Cerebellar cortex (tissue), 1 donor: ENCODE data around the gene SPECC1.

Experiments used
- DNase-seq: peaks from one replicate; pipeline ENCODE4 v3.0.0-alpha.2; 2015; ENCODE audit warnings: low spot score

Gene SPECC1

GRCh38 chr17:20273741-20274500 lies 264.8 kb downstream of the SPECC1 start:
- no peak for DNase-seq

DNA sequence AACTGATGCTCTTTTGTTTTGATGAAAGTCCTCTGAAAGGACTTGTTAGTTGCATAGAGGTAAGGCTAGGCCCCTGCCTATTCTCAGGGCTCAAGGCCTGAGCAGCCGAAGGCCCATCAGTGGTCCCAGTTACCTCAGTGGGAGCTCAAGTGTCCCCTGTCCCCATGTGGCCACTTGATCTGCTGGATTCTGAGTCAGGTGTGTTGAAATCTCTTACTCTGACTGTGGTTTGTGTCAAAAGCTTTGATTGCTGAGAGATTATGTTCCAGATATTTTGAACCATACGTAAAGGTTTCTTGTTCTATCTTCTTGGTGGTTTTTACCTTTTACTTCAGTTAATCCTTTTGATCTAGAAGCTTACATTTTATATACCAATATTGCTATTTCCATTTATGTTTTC lies 266.5 kb downstream of the SPECC1 start:
- no peak for DNase-seq

DNA sequence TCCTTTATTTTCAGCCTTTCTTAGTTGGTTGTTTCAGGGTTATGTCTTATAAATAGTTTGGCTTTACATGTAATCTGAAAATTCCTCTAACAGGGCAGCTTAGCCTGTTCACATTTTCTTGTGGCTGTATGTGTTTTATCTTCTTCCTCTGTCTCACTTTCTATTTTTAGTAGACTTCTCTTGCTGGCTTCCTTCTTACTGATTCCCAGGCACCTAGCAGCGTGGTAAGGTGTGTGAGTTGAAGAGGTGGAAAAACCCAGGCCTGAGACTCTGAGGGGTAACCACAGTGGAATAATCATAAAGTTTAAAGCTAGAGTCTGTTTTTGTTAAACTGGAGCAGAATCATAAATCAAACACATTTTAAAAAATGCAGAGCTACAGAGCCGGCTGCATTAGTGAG lies 267.3 kb downstream of the SPECC1 start:
- DNase-seq = no peak

DNA sequence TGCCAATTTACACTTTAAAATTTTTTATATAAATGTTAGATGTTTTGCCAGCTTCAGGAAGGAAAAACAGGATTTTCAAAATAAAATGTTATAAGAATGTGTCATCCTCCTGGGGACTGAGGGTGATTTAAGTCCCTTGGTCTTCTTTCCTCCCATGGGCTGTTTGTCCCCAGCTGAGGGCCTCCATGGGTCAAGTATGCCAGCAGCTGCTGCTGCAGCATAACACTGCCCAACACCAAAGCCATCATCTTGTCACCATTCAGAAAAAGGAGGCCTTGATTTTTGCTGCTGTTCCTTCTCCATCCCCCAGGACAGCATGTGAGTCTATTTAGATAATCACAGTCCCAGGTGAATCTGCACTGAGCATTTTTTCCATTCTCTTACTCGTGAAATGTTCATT lies 269.6 kb downstream of the SPECC1 start:
- DNase-seq = no peak

GRCh38 chr17:20279631-20280030 lies 270.5 kb downstream of the SPECC1 start:
- no peak for DNase-seq

DNA sequence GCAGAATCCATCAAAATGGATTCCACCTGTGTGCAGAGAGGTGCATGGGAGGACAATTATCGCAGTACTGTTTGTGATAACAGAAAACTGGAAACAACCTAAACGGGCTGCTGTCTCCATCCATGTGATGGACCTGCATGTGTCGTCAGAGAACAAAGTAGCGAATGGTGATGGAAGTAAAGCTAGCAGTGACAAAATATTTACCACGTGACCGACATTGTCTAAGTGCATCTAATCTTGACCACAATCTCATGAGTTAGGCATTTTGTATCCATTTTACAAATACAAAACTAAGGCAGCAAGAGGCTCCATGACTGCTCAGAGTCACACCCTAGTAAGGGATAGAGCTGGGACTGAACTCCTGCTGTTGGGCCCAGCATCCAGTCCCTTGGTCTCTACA lies 270.9 kb downstream of the SPECC1 start:
- no peak for DNase-seq

- no peak for DNase-seq
Observed at GRCh38 chr17:20280851-20281250, 271.7 kb downstream of the SPECC1 start.

DNA sequence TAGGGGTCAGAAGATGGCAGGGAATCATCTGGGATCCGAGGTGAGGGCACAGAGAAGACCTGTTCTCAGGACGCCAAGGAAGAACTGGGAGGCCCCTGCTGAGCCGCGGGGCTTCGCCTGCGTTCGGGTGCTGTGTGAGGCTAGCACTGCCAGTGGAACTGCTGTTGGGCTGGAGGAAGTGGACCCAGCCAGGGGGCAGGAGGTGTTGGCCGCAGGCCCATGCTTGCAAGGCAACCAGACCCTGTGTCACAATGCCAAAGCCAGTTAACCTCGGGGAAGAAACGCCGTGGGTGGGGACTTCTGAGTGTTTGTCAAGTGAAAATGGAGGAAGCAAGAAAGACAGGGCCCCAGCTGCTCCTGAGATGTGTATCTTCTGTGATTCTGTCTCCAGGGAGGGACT lies 272.7 kb downstream of the SPECC1 start:
- DNase-seq = no peak

DNA sequence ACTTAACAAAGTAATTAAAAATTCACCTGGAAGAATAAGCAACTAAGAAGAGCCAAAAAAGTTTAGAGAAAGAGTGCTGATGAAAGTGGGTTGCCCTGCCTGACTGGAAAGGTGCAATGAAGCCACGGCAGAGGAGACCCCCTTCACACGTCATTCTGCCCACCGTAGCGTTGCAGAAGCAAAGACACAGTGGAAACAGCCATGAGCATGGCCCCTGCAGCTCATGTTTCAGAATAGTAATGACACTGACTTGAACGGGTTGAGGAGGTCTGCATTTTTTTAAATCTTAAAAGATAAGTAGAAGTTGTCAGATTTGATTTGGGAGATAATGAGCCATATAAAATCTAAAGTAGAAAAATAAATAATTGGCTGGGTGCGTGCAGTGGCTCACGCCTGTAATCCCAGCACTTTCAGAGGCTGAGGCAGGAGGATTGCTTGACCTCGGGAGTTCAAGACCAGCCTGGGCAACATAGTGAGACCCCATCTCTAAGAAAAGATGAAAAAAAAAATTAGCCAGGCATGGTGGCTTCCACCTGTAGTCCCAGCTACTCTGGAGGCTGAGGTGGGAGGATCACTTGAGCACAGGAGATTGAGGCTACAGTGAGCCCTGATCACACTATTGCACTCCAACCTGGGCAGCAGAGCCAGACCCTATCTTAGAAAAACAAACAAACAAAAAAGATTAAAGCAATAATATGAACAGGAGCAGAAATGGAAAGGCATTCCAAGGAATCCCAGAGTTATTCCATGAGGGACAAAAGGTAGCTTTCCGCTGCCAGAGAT lies 273.6 kb downstream of the SPECC1 start:
- no peak for DNase-seq

DNA sequence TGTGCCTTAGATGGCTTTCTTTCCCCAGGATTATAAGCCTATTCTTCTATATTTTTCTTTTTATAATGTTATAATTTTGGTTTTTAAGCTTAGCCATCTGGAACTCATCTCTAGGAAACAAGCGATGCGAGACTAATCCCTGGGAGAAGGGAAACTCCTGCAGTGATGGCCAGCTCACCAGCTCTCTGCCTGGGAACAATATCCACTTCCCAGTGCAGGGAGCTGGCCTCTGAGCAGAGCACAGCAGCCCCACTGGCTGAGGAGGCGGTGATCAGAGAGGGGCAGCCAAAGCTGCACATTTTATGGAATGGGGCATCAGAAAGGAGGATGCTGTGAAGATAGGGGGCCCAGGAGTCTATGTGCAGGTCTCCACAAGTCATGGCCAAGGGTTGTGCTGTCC lies 274.9 kb downstream of the SPECC1 start:
- no peak for DNase-seq

DNA sequence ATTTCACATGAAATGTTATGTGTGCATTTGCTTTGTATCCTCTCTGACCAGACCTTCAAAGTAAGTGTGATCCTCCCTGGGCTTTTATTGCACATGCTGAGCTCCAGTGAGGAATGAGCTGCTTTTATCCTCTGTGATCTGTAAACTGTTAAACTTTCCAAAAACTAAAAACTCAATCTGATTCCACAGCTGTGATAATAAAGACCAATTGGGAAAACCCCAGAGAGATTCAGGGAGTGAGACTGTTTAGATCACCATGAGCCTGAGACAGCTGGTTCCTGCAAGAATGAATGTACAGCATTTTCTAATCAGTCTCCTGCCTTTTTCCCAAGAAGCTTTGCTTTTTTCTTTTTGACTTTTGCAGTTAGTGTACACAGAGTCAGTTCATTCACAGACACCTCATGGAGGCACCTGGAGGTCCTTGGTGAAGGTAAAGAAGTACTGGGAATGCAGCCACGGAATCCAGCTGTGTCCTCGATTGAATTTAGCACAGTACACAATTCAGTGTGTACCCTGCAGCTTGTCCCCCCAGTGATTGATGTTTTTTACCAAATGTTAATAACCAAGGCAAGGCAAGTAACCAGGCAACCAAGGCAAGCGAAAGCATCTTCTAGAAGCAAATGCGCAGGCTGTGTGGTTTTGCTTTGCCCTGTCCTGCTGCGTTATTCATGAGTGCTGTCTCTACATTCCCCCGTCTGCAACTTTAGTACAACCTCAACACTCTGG lies 275.6 kb downstream of the SPECC1 start:
- no peak for DNase-seq

DNA sequence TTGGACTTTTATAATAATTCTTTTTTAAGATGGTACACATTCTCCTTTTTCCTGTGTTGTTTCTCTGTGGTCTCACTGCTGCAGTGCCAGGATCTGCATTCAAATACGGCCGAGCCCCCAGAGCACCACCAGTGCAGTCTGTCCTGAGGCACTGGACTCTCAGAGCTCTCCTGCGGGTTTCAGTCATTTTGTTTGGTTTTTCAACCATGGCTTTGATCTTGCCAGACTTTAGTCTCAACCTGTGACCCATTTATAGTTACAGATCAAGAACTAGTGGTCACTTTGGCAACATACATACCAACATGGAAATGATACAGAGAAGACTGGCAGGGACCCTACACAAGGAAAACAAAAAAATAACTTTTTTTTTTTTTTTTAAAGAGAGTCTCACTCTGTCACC lies 280.8 kb downstream of the SPECC1 start:
- no peak for DNase-seq

GRCh38 chr17:20291853-20292252 lies 282.7 kb downstream of the SPECC1 start:
- no peak for DNase-seq

DNA sequence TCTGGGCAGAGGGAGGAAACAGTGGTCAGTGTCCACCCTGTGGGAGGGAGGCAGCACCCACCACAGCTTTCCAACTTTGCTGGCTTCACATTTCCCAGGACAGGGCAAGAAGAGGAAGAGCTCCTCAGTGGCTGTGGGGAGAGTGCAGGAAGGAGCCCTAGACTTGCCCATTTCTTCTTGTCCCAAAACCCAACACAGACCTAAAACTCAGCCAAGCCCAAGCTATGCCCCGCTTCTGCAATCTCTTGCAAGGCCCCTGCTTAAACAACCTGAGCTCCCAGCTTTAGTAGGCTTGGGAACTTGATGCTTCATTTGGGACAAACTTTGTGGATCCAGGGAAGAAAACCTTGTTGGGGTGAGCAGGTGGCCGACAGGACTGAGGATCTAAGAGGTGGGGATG lies 284.3 kb downstream of the SPECC1 start:
- no peak for DNase-seq

- DNase-seq = no peak
Observed at GRCh38 chr17:20294120-20294519, 285.0 kb downstream of the SPECC1 start.

DNA sequence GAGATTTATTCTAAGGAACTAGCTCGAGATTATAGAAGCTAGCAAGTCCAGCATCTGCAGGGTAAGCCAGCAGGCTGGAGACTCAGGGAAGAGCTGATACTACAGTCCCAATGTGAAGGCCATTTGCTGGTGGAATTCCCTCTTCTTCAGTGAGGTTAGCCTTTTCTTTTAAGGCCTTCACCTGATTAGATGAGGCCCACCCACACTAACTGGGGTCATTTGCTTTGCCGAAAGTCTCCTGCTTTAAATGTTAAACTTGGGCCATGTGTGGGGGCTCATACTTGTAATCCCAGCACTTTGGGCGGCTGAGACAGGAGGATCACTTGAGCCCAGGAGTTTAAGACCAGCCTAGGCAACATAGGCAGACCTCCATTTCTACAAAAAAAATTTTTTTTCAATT lies 289.9 kb downstream of the SPECC1 start:
- DNase-seq = no peak

GRCh38 chr17:20300436-20300934 lies 291.3 kb downstream of the SPECC1 start:
- no peak for DNase-seq

- no peak for DNase-seq
Observed at GRCh38 chr17:20302246-20302917, 293.2 kb downstream of the SPECC1 start.

DNA sequence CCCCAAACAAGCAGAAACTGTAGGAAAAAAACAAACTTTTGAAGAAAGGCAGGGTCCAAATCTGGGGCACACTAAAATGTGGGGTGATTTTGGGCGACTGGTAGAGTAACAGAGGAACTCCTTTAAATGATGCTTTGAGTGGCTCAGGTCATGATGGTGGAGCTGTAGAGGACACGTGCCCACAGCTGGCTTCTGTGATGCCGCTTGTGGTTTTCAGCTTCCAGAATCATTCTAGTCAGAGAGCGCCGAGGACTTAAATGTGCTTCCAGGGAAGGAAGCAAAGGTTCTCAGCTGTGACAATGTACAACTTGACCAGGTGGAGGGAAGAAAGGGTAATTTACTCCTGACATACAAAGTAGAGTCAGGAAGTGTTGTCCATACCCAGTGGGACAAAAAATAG lies 295.8 kb downstream of the SPECC1 start:
- no peak for DNase-seq

GRCh38 chr17:20306924-20307323 lies 297.8 kb downstream of the SPECC1 start:
- no peak for DNase-seq

- no peak for DNase-seq
Observed at GRCh38 chr17:20307326-20307910, 298.3 kb downstream of the SPECC1 start.

DNA sequence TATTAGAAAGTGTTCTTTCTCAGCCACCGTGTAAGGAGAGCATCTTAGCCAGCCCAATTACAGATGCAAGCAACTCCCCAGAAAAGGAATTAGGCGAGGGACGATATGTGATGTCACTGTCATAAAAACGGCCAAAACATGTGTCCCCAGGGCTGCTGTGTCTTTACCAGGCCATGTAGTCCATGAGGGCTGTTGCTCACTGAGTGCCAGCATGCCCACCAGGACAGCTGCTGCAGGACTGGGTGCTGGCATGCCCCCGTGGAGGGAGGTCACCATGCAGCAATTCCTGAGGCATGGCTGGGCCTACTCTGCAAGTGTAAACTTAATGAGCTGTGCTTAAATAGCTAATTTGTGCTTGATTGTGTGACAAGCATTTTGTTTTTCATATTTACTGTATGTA lies 301.3 kb downstream of the SPECC1 start:
- no peak for DNase-seq
